Measurements from ENCODE around the gene GLDN.

Gene GLDN

DNA sequence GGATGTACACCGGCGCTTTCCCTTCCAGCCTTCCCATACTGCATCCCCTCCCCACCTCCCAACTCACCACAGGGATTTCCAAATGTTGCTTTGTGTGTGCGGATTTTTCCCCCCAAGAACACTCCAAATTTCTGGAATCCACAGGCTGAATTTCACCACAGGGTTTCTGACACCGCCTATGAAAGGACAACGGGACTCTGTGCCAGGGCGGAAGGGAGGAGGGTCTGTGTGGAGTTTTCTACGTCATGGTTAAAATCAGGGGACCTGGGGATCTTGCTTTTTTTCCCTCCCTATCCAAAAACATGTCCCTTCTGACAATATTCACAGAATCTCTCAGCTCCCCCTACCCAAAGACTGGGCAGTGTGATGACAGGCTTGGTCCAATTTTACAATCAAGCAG, 17.7 kb upstream of the GLDN start:
- DNase-seq = no peak

- DNase-seq = no peak
Measured at GRCh38 chr15:51325167-51325566, 16.3 kb upstream of the GLDN start.

DNA sequence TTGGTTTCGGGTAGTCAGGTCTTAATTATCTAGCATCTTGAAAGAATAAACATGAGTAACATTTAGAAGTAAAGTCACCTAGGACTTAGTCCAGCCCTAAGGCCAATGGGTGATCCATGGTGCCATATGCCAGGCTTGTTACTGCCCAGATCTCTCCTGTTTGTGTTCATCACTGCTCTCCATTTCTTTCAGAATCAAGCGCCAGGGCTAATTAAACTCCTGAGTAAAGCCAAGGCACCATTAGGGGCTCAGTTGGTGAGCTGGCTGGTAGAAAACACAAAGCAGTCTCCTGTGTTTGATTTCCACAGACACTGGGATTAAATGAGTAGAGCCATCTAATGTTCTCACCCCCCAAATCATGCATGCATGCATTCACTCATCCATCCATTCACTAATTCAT, 14.4 kb upstream of the GLDN start:
- DNase-seq = no peak

- no peak for DNase-seq
Measured at GRCh38 chr15:51328926-51329325, 12.5 kb upstream of the GLDN start.

GRCh38 chr15:51331141-51331540, 10.3 kb upstream of the GLDN start:
- DNase-seq = no peak

- no peak for DNase-seq
Measured at GRCh38 chr15:51332206-51333147, 9.0 kb upstream of the GLDN start.

DNA sequence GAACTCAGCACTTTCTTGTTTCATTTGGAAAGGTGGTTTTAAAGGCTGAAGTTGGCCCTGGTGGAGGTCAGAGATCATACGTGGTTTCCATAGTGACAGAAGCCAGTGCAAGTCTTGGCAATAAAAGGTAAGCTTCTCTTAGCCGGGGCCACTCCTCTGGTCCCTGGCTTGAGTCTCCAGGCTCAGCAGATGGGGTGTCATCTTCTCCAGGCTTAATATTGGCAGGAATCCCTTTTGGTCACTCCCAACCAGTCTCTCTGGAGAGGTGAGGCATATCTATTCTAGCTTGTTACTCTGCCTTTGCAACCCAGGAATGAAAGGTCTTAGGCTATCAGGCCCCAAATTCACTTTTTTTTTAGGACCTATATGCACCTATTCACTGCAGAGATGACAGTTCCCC, 7.9 kb upstream of the GLDN start:
- DNase-seq = no peak

DNA sequence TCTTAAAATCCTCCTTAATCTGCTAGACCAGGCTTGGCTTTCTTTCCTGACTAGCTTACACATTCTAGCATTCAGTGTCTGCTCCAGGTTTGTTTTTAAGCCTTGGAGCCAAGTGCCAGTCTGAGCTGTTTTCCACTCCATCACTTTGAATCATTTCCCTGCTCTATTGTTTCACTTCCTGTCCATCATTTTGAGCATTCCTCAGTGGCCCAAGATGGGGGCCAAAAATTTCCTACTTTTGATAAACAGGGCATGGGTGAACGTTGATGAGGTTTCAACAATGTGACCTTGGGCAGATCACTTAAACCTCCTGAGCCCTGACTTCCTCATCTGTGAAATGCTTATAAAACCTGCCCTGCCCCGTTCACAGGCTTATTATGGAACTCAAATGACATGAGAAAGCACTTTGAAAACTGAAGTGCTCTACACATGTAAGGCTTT, 7.4 kb upstream of the GLDN start:
- DNase-seq = no peak

GRCh38 chr15:51335087-51335486, 6.4 kb upstream of the GLDN start:
- DNase-seq = no peak

DNA sequence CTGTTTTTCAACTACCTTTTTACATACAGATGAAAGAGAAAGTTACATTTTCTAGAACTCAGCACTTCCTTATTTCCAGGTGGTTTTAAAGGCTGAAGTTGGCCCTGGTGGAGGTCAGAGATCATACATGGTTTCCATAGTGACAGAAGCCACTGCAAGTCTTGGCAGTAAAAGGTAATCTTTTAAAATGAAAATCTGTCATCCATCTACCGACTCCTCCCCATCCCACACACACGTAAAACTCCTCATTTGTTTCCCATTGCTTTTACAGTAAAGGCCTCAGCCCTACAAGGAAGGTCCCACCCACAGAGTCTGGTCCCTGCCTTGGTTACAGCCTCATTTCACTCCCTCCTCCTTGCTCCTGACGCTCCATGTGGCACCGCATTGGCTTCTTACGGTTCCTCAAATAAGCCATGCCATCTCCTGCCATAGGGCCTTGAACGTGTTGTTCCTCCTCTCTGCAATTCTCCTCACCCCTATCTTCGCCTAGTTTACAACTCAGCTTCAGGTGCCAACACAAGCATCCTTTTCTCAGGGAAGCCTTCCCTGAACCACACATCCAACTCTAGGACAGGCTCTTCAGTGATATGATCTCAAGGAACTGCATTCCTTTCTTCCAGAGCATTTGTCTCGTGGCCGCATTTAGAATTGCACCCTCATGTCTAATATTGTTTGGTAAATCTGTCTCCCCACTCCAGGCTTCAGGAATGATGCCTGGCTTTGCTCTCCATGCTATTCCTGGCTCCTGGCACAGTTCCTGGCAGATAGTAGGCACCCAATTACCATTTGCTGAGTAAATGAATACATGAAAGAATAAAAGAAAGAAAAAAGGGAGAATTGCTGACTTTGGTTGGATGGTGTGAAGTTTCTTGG, 5.7 kb upstream of the GLDN start:
- no peak for DNase-seq

- no peak for DNase-seq
Measured at GRCh38 chr15:51338496-51338895, 3.0 kb upstream of the GLDN start, which contains the start of gene CYP19A1. TSS of gene CYP19A1 (minus strand) at chr15:51338596. CDS start at chr15:51242912, 95,684 bp downstream.

GRCh38 chr15:51342227-51342999, 958 bp downstream of the GLDN start:
- DNase-seq = no peak

DNA sequence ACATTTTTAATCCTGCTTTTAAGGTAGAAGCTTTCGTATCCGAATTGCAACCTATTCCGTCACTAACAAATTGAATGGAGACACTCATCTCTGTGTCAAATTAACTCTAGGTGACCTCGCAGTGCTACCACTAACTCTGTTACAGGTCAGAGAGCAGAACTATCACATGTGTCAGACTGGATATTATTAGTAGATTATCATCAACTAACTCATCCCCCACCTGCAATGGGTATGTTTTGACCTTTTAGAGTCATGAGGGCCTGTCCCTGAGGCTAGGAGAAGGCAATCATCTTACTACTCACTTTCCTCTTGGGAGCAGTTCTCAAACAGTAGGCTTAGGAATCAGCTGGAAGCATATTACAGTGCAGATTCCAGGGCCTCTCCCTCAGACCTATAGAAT, 2.0 kb downstream of the GLDN start:
- no peak for DNase-seq

- DNase-seq = no peak
Measured at GRCh38 chr15:51346136-51346535, 4.7 kb downstream of the GLDN start.

- DNase-seq = no peak
Measured at GRCh38 chr15:51348688-51349087, 7.2 kb downstream of the GLDN start.

DNA sequence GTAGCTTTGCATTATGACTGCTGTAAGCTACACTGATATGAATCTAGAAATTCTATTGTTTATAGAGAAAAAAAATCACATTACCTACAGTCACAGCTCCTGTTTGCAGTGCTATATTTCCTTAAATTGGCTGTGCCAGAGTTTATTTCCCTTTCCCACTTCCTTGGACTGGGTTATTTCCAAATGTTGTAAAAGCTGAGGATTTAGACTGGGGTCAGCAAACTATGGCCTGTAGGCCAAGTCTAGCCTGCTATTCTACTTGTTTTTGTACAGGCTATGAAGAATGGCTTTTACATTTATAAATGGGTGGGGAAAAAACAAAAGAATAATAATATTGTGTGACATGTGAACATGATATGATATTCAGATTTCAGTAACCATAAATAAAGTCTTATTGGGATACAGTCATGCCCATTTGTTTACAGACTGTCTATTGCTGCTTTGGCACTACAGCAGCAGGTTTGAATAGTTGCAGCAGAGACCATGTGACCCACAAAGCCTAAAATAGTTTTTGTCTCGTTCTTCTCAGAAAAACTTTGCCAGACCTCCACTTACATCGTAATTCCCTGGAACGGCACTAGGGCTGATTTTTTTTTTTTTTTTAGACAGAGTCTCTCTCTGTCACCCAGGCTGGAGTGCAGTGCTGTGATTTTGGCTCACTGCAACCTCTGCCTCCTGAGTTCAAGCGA, 7.8 kb downstream of the GLDN start:
- no peak for DNase-seq

DNA sequence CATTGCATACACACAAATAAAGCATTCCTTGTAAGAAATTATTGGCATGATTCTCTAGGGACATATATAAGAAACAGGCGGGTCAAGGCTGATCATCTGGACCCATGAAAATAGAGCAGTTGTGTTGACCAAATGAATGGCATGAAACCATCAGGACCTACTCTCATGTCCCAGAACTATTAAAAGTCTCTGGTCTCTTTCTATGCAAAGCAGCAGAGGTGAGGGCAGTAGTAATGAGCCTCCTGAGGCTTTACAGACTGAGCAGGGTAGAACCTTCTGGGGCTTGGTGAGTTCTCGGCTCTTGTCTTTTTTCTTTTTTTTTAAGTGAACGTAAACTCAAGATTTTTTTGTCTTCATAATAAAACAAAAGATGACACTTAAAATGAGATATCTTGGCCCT, 9.3 kb downstream of the GLDN start:
- DNase-seq = no peak

DNA sequence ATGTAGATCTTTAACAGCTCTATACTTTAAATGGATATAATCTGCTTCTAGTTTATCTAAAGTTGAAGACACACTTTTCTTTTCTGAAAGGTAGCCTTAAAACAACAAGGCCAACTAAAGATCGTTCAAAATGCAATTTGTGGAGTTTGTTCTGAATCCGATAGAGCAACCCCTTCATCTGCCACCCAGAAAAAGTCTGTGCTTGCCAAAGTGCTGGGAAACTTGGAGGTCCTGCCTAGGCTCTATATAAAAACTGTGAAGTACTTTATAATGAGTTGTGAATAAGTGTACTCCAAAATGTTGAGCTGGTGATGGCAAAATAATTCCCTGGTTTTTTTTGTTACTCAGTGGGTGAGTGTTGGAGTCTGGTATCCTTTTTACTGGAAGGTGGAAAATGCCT, 12.5 kb downstream of the GLDN start:
- DNase-seq = no peak

DNA sequence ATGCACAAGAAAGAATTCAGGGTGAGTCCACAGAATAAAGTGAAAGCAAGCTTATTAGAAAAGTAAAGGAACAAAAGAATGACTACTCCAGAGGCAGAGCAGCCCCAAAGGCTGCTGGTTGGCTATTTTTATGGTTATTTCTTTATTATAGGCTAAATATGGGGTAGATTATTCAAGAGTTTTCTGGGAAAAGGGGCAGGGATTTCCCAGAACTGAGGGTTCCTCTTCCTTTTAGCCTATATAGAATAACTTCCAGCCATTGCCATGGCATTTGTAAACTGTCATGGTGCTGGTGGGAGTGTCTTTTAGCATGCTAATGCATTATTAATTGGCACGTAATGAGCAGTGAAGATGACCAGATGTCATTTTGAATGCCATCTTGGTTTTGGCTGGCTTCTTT, 13.6 kb downstream of the GLDN start:
- DNase-seq = no peak

GRCh38 chr15:51356147-51356546, 14.7 kb downstream of the GLDN start:
- no peak for DNase-seq

- DNase-seq = no peak
Measured at GRCh38 chr15:51356983-51357382, 15.5 kb downstream of the GLDN start.

DNA sequence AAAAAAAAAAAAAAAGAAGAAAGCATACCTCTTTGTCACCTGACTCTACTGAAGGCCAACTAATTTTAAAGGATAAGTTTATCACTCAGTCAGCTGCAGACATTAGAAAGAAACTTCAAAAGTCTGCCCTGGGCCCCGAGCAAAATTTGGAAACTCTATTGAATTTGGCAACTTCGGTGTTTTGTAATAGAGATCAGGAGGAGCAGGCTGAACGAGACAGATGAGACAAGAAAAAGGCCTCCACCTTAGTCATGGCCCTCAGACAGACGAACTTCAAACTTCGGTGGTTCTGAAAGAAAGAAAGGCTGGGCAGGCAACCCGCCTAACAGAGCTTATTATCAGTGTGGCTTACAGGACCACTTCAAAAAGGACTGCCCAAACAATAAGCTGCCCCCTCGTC, 18.5 kb downstream of the GLDN start:
- DNase-seq = no peak

Data from NCI-H2081 treated with DMSO at 0.1 percent for 48 hours (cell line).